Measurements from ENCODE around the gene REEP2.

The REEP2 gene

DNA sequence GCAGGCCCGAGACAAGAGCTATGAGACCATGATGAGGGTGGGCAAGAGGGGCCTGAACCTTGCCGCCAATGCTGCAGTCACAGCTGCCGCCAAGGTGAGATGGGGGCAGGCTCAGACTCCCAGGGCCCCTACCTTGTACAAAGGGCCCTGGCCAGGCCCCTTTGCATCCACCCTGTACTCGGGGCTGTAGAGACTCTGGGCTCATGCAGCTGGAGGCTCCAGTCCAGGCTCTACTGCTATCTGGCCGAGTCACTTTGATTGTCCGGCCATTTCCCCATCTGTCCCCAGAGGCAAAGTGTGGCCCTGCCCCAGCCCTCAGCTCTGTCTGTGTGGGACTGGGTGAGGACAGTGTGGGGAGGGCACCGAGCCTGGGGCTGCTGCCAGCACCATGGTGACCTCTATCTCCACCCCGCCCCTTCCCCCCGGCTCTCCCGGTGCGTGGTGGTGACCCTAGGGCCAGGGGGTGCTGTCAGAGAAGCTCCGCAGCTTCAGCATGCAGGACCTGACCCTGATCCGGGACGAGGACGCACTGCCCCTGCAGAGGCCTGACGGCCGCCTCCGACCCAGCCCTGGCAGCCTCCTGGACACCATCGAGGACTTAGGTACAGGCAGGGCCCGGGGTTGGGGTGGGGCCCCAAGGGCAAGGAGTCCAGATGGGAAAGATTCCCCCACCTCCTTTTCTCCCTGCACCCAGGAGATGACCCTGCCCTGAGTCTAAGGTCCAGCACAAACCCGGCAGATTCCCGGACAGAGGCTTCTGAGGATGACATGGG is 6.1 kb downstream of the REEP2 start:
- TF ChIP-seq, protein P1, sequence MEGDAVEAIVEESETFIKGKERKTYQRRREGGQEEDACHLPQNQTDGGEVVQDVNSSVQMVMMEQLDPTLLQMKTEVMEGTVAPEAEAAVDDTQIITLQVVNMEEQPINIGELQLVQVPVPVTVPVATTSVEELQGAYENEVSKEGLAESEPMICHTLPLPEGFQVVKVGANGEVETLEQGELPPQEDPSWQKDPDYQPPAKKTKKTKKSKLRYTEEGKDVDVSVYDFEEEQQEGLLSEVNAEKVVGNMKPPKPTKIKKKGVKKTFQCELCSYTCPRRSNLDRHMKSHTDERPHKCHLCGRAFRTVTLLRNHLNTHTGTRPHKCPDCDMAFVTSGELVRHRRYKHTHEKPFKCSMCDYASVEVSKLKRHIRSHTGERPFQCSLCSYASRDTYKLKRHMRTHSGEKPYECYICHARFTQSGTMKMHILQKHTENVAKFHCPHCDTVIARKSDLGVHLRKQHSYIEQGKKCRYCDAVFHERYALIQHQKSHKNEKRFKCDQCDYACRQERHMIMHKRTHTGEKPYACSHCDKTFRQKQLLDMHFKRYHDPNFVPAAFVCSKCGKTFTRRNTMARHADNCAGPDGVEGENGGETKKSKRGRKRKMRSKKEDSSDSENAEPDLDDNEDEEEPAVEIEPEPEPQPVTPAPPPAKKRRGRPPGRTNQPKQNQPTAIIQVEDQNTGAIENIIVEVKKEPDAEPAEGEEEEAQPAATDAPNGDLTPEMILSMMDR (IDR thresholded peaks at IDR 0.05), result no peak

DNA sequence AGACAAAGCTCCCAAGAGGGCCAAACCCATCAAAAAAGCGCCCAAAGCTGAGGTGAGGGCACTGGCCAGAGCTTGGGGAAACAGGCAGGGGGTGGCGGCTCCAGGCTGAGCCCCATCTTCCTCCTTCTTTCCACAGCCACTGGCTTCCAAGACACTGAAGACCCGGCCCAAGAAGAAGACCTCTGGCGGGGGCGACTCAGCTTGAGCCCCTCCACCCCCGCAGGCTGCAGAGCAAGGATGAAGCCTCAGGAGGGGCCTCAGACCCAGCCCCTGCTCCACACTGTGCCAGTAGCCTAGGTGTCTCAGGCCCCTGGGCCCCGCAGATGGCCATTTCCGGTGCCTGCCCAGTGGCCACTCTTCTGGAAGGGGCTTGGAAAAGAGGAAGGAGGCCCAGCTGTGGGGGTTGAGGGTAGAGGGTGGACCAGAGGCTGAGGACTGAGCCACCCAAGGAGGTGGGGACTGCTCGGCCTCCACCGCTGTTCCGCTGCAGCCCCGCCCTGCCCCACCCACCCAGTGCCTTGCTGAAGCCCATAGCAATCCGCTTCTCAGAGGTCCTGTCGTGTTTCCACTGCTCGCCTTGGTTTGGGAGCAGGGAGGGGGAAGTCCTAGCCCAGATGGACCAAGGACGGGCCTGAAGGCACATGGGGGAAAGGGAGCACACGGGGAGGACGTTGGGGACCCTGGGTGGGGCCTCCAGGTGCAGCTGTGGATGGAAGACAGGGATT is 6.9 kb downstream of the REEP2 start:
- TF ChIP-seq, protein P1 (IDR thresholded peaks at IDR 0.05), result no peak

DNA sequence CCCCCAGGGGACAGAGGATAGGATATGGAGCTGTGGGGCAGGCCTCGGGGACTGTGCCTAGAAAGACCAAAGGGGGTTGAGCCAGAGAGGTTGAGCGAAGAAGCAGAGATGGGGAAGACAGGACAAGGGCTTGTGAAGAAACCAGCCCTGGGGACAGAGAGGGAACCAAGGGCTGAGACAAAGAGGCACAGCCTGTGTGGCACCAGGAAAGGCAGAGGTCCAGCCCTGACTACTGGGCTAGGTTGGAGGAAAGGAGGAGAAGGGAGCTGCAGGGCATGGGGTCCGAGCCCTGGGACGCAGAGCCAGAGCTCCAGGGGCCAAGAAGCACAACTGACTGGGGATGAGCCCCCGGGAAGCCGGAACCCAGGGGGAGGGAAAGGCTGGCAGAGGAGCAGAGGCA is 9.2 kb downstream of the REEP2 start:
- TF ChIP-seq, protein P1 (IDR thresholded peaks at IDR 0.05), result no peak

DNA sequence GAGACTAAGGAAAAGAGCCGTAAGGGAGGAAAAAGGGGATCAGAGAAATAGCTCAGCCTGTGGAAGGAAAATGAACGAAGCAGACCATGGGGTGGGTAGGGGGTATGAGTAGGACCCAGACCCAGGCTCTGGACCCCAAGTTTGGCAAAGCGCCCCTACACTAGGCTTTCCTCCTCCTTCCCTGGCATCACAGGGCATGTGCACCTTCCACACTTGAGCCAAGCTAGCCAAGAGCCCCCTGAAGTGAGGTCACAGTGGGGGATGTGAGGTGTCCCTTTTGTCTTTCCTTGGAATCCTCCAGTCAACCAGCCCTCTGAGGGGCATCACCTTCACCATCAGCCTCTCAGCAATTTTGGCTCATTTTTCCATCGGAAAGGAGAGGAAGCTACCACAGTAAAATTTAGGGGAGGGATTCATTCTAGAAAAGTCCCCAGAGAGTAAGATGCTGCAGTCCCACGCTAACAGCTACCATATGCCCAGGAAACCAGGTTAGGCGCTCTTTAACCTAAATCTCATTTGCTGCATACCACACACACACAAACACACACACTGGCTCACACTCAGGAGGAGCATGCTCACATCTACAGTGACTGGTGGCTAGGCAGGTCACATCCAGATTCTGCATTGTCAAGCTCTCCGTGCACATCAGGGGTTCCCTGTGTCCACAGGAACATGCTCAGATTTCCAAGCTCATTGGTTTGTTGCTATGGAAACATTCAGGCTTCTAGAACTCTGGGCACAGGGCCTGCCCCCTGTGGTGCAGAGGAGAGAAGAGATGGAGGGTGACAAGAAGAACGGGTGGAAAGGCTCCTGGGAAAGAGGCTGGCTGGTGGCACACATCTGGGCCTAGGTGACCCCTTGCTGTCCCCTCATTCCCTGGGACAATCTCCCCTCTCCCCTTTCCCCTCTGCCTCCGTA is 9.9 kb downstream of the REEP2 start:
- TF ChIP-seq, protein P1 (IDR thresholded peaks at IDR 0.05), result no peak

DNA sequence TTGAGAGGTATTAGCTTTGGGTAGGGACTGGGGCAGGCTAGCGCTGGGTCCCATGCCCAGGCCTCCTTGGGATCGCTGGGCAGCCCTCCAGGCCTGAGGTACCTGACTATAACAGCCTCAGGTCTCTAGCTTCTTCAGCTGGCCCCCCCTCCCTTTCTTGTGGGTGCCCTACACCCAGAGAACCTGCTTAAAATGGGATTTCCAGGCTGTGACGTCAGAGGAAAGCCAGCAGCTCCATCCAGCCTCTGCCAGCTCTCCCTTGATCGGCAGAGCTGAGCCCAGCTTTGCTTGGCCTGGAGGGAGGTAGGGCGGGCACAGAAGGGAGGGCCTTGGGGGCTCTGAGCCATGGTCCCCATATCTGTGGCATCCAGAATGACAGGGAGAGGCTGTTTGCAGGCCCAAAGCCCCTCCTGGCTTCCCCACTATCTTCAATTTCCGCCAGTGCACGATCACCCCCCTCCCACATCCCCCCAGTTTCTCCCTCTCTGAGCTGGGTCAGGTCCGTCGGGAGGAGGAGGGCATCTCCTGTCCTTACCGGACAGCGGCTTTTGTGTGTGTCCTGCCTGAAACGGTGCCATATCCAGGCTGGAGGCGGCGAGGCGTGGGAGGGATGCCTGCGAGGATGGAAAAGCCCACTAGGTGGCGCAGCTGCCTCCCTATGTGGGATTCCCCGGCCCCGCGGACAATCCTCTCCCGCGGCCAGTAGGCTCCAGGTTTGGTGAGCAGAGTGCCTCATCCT is 10.8 kb downstream of the REEP2 start:
- TF ChIP-seq, protein P1 (IDR thresholded peaks at IDR 0.05), result peak; percentile 95

DNA sequence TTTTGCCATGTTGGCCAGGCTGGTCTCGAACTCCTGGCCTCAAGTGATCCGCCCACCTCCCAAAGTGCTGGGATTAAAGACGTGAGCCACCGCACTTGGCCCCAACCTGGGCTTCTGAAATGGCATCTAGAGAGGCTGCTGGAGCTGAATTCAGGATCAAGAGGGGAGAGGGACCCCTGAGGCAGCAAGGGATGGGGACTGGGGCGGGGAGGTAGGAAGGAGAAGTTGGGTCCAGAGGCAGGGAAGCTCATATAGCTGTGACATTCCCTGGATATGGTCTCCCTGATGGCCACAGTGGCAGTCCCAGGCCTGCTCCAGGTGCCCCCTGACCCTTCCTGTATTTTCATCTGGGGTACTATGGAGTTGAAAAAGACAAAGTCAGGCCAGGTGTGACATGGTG is 12.1 kb downstream of the REEP2 start:
- TF ChIP-seq, protein P1 (IDR thresholded peaks at IDR 0.05), result no peak

DNA sequence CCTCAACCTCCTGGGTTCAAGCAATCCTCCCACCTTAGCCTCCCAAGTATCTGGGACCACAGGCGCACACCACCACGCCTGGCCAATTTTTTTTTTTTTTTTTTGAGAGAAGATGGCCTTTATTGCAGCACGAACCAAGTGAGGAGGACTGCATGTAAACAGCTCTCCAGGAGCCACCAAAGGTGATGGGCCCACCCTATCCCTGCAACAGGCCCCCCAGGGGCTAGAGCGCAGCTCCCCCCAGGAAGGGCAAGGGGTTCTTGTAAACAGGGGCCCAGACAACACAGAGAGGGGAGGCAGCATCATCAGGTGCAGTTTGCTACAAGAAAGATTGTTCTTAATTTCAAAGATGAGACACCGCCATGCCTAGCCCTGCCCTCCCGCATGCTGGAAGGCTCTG is 13.9 kb downstream of the REEP2 start:
- TF ChIP-seq, protein P1 (IDR thresholded peaks at IDR 0.05), result no peak

Data from LNCAP (cell line).